Measurements from ENCODE around the gene IPPK.

The IPPK gene

DNA sequence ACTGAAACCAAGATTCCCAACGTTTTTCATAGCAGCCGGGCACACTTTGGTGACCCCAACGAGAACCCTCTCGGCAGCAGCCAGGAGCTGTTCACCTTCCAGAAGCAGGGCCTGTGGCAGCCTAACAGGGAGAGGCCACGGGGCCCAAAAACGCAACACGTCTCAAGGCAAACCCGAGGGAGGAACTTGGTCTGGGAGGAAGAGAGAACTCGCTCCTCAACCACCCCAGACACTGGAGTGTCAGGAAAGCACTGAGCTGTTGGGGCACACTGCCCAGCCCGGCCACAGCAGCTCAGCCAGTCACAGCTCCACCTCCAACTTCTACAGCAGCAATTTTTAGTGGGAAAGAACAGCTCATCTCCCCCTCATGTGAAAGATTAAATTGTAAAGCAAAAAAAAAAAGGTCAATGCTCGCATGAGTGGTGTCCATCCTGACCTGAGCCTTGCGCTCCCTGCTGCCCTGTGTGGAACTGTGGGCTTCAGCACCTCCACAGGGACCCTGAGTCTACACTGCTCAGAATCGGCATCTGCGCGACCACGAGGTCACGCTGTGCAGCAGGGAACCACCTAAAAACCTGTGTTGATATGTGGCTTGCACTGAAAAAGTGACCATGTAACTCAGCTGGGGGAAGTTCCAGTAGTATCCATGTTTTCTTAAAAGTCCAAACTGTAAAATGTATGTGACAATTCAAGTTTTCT lies 55.0 kb downstream of the IPPK start:
- no peak for DNase-seq
- ATAC-seq, result no peak

DNA sequence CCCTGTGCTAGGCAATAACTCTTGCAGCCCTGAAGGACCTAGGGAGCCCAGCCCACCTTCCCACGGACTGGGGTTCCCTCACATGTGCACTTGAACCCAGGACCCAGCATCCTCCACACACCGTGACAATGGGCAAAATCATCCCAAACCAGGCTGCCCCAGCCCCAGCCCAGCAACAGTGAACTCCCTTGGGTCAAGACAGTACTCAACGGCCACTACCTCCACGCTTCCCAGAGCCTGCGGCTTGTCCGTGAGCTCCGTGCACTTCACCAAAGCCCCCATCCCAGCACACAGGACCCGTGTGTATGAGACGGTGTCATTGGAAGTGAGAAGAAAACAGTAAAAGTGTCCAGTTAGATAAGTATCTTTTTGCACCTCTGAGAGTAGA lies 55.8 kb downstream of the IPPK start:
- DNase-seq (no peak), ATAC-seq (no peak)

DNA sequence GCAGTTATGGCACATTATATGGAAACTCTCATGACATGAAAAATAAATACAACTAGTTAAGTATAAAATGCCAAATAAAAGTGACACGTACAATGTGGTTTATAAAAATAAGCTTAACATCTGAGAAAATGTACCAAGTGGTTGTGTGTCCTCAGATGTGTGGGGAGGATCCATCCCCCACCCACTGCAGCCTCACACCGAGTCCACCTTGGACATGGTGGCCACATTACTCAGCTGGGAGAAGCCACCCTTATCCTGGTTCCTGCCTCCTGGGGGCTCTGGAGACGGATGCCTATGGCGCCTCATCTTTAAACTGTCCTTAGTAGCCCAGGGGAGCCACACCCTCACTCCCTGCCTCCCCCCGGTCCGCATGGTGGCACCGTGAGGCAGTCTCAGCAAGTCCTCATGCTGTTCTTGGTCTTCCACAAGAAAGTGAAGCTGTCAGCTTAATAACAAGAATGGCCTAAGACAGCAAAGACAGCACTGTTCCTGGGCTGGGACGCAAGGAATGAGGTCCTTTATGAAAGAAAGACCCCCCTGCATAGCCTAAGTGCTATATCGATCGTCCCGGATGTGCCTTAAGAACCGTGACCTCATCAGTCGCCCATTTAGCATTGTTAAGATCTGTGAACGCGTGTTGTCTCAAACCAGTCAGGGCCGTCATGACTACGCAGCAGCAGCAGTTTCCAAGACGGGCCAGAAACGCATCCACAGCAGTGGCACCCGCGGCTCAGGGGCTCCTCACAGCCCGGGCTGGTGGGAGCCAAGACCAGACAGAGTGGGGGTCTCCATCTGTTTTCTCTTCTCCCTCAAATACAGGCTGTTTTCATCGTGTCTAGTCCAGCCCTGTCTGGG lies 56.4 kb downstream of the IPPK start:
- ATAC-seq (no peak), DNase-seq (no peak)

DNA sequence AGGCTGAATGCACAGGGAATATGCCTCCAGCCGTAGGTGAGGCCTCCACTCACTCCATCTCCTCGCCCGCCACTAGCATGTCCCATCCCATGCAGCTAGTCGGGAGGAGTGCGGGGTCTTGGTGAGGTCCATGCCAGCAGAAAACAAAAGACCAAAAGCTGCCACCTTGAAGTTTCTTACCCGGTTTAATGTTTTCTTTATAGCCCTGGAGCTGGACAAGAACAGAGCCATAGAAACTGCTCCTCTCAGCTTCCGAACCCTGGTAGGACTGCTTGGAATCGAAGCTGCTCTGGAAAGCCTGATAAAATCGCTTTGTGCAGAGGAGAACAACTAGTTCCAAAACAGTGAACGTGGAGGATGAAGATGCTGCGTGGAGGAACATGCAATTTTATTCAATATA lies 57.1 kb downstream of the IPPK start:
- DNase-seq, result no peak
- no peak for ATAC-seq

DNA sequence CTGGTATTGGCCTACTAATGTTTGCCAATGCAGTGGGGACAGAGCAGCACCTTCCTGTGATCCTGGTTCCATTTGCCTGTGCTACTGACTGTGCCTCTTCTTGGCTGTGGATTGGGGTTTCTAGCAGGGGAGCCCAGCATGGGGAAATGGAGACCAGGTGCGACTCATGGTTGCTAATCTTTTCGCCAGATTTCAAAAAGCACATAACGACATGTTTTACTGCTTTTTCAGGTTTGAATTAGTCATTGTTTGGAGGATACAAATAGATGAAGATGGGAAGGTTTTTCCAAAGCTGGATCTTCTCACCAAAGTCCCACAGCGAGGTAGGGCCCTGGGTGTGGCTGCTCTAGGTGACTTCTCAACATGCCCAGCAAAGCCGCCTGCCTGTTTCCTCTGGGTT lies 57.6 kb downstream of the IPPK start:
- no peak for DNase-seq
- ATAC-seq, result no peak

DNA sequence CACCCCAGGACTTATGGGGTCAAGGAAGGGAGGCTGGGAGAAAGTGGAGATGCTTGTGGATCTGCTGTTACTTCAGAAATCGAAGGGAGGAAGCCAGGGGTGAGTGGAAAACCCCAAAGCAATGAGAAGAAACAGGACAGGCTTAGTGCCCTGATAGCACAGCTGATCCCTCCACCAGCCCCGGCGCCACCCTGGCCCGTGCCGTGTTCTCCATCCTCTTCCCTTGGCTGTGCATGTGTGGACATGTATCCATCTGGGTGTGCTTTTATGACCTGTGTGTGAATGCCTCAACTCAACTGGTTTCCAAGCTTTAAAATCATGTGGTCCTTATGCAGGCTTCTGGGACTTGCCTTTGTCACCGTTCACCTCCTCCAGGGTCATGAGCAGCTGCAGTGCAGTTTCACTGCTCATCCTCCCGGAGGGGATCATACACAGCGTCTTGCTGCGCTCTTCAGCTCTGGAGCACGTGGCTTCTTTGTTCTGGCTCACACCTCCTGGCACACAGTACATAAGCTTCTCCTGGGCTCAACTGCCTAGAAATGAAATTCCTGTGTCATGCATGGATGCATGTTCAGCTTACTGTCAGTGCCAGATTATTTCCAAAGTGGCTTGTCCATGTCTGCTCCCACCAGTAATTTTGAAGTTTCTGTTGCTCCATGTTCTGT lies 58.2 kb downstream of the IPPK start:
- ATAC-seq, result no peak
- no peak for DNase-seq

DNA sequence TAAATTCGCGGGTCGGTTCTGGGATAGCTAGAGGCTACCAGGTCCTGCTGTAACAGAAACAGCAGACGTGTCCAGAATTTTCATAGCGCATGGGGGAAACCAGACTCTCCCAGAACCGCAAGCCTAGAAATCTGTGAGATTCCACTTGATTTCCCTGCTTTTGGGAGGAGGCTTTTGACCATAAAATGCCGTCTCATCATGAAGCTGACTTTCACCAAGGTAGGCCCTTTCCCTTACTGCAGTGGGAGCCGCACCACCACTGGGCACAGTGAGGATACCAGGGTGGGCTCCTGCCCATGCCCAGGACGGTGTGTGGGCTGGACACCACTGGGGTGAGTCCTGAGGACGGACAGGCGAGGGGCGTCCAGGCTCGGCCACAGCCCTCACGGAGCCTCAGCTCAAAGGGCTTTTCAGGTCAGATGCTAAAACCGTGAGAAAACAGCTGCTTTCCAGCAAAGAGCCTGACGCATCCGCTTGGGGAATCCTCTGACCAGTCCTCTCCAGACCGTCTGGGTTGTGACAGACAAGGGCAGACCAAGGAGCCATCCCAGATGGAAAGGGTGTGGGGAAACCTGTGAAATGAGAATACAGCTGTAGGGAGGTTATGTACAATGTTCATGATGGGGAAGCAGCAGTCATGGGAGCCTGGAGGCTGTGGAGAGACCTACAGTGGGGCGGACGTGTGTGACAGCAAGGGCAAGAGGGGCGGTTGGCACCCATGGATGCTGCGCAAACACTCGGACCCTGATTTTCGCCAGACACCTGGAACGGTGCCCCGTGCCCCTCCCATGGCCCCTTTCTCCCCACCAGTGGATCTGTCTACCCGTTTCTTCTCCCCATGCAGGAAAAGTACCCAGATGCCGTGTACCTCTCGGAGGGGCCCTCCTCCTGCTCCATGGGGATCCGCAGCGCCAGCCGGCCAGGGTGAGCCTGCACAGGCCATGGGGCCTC lies 59.2 kb downstream of the IPPK start:
- DNase-seq, result no peak
- no peak for ATAC-seq

DNA sequence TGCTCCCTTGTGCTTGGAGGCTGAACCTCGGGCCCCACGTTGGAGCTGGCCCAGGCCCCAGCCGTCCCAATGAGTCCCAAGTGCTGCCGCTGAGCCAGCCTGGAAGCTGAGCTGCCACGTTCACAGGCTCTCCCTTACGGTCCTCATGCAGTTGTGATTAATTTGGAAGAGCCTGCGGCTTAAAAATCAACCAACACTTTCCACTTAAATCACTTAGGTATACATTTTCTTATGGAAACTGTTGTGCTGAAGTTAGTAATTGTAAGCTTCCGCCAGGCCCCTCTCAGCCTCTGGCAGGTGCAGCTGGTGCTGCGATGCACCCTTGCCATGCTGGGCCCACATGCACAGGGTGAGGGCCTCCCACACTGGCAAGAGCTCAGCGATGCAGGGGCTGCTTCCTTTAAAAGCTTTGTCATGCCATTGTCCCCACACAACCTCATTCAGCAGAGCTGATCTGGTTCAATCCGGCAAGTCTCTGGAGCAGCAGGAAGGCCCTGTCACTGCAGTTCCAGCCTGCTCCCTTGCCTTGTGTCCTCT lies 61.0 kb downstream of the IPPK start:
- DNase-seq (no peak), ATAC-seq (no peak)

DNA sequence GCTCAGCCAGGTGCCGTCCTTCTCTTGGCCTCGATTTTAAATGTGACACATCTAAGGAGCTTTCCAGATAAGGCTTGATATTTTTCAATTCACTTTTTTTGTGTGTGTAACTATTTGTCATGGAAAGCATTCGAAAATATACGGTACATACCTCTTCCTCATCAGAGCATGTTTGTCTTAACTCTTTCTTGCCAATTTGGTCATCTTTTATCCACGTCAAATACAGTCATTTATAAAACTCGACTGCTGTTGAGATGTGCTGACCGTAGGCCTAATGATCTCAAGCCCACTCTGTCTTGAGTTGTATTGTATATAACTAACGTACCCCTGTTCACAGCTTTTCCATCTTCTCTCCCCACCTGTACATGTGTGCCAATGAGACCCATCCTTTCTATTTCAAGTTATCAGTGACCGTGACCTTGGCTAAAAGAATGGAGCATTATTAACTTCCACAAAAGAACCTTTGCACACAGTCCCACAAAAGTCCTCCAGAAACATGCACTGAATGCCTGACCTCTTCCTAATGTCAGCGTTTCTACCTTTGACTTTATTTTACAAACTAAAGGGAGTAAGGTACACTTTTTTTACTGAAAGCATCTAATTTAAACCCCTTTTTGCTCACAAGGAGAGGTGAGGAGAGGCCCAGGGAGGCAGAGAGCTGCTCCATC lies 61.6 kb downstream of the IPPK start:
- DNase-seq (no peak), ATAC-seq (no peak)

DNA sequence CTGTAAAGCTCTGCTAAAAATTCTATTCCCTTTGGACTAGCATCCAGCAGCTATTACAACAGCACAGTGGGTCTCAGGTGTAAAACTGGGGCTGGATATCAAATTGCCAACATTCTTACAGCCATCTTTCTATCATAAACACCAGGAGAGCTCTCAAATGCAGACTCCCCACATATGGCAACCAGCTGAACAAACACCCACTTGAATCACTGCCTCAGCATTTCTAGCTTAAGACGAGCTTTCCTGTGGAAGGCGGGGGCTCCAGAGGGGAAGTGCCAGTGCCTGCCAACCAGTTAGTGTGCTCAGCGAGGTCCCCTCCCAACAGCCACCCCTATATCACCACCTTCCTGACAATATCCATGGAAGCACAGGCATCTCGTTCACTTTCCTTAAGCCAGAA lies 62.2 kb downstream of the IPPK start:
- no peak for DNase-seq
- no peak for ATAC-seq

DNA sequence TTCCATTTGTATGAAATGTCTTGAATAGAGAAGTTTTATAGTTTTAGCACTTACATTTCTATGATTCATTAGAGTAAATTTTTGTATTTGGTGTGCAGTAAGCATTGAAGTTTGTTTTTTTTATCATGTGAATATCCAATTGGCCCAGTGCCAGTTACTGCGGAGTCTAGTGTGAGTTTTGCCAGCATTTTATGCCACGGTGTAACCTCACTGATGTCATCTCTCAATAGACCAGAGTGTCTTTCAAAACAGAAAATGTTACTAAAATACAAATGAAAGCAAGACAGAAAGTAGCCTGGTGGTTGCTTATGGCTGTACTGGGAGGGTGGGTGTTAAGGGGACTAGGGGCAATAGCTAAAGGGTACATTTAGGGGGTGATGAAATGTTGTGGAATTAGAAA lies 62.8 kb downstream of the IPPK start:
- ATAC-seq (no peak), DNase-seq (no peak)

DNA sequence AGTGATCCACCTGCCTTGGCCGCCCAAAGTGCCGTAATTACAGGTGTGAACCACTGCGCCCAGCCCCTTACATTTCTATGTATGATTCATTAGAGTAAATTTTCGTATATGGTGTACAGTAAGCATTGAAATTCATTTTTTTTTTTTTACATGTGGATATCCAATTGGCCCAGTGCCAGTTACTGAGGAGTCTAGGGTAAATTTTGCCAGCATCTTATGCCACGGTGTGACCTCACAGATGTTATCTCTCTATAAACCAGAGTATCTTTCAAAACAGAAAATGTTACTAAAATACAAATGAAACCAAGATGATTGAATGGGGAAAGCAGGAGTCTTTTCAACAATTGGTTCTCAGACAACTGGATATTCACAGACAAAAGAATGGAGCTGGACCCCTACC lies 64.7 kb downstream of the IPPK start:
- ATAC-seq (no peak), DNase-seq (no peak)

DNA sequence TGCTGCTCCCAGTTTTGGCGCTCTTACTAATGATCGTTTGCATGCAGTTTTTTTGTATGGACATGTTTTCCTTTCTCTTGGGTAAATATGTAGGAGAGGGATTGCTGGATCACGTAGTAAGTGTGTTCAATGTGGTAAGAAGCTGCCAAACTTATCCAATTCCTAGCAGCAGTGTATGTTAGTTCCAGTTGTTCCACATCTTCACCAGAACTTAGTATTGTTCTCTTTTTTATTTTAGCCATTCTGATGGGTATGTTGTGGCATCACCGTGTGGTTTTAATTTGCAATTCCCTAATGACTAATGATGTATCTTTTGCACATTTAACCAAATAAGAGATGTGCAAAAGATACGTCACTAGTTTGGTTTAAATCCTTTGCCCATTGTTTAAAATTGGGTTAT lies 65.9 kb downstream of the IPPK start:
- no peak for ATAC-seq

DNA sequence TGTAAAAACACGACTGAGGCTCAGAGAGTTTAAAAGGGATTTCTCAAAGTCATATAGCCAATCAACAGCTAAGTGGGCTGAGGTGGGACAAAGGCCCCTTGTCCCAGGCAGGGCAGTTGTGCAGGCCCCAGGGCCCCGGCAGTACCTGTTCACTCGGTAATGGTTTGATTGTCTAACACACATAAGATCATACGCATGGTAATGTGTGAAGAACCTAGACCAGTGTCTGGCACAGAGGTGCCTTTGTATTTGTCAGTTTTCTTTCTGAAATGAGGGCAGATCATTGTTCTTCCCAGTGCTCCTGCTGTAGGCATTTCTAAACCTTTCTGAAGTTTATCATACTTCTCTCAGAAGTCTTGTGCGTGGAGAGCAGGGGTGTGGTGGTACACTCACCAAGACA lies 66.8 kb downstream of the IPPK start:
- ATAC-seq (no peak), DNase-seq (no peak)

More for the DNA sequence above, 65.9 kb downstream of the IPPK start:
- no peak for DNase-seq

DNA sequence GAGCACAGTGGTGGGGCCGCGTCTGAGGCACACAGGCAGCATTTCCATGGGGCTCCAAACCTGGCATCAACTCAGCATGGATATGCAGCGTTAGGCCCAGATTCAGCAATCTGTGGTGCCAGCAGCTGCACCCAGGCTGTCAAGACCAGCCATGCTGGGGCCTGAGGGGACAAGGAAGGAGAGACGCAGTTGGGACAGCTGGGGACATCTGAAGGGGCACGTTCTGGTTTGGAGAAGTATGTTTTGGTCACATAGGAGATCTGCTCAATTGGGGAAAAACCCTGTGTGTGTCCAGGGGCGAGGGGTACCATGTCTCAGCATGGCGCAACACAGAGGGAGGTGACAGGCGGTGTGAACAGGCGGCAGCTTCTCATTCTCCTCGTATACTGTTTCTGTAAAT lies 67.5 kb downstream of the IPPK start:
- DNase-seq (no peak), ATAC-seq (no peak)

DNA sequence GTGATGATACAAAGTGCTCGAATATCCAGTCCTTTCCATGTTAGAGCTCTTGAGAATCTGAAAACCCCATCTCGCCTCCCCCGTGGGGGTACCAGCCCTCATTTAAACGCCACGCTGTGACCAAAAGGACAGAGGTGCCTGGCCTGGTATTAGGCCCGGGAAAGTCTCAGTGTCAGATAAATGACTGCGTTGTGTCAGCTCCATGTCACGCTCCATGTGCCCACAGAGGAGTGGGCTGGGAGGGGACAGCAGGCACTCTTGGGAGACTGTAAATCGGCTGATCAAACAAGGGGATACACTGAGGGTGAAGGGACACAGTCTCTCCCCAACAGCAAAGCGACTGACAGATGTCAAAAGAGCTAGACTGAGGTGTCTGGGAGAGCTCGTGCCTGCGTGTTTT lies 68.5 kb downstream of the IPPK start:
- no peak for ATAC-seq
- DNase-seq, result no peak

DNA sequence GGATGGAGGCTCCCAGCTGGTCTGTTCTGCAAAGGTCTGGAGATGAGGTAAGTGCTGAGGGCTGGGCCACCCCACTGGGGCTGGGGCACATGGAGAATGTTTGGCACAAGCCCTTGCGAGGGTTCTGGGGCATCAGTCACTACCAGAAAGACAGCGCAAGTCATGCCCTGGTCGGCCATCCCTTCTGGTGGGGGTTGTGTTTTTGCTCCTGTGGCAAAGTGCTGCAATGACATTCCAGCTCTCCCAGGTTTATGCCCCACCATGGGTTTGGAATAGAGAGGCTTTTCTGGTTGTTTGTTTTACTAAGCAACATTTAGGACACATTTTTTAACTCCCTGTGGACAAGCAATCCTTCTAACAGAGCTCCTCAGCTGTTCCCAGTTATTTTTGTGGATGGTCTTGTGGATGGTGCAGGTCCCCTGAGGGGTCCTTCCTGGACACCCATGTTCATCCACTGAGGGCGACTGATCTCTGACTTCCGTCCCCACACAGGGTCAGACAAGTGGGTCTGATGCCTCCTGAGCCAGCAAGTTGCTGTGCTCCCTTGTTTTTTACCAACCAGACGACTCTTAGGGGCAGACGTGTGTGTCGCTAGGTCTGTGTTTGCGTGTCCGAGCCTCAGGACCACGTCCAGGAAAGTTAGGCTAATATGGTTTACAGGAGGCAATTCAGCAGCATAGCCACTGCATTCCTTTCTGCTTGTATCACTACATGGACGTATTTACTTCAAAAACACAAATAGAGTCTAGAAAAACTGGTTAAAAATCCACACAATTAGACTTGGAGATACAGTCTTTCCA lies 69.3 kb downstream of the IPPK start:
- no peak for ATAC-seq
- no peak for DNase-seq

DNA sequence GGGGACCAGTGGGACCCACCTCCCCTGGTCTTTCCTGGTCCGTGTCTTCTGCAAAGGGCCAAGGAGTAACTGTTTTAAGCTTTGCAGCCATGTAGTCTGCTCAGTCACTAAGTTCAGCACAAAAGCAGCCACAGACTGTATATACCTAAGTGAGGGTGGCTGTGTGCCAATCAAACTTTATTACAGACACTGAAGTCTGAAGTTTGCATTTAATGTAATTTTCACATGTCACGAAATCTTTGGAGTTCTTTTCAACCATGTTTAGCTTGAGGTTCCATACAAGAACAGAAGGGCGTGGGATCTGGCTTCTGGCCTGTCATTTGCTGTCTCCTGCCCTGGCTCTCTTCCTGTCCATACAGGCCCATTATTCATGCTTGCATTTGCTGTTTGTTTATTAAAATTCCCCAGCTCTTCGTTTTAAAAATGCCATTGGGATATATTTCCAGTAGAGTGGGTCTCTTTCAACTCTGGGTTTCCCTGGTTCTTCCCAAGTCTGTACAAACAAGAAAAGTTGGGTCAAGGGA lies 69.9 kb downstream of the IPPK start:
- no peak for ATAC-seq
- no peak for DNase-seq

DNA sequence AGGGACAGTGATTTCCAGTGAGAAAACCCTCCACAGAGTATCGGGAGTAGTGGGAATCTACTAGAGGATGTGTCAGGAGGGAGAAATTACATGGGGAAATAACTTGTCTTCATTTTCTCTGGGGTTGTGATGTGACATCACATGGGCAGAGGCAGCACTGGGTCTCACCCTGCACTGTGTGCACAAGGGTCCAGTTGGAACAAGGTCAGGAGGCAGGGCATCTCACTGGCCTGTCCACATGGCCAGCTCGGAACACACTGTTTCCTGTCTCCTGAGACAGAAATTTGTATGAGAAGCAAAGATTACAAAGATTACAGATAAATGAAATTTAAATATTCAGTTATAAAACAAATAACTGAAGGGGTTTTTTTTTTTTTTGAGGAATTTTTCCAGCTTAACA lies 71.5 kb downstream of the IPPK start:
- ATAC-seq, result no peak
- no peak for DNase-seq

DNA sequence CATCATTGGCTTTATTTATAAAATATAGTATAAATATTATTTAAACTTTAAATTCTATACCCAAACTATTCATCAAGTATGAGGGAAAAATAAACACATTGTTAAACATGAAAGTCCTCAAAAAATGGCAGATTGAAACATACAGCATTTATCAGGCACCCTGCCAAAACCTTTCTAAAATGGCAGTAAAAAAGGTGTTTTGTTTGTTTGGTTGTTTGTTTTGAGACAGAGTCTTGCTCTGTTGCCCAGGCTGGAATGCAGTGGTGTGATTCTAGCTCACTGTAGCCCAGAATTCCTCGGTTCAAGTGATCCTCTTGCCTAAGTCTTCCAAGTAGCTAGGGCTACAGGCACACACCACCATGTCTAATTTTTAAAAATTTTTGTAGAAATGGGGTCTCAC lies 74.0 kb downstream of the IPPK start:
- ATAC-seq (no peak), DNase-seq (no peak)

All from stimulated activated naive CD8-positive, alpha-beta T cell treated with anti-CD3 and anti-CD28 coated beads, Interleukin-15, Interleukin-2, amounts not matched to agents 100 U/mL and 50 U/mL, for 24 hours (primary cell).